Lower lobe of right lung (tissue), 2 donors: ENCODE measurements around the gene RPS27. TPM values are rescaled to one million over a fixed set of nuclear protein-coding genes. Genes with fewer than 3 reads are reported as not detected.
A peak's percentile ranks its signal among the peaks of the same experiment; 100 is the strongest.

Source experiments
- ATAC-seq, 2 donors: fragments of 200-7000 bp; cut with Tn5 transposase; one replicate each; pipeline ENCODE4 v1.9.1; 2020 to 2022; ENCODE audit warnings: mild to moderate bottlenecking in 2 of 2, moderate library complexity in 2 of 2
- DNase-seq: peaks from one replicate; pipeline ENCODE4 v3.0.0-alpha.2; 2020
- H3K27ac ChIP-seq: fragments of 200-600 bp; one replicate; pipeline ENCODE4 v1.8.0; 2022
- H3K27me3 ChIP-seq: fragments of 200-600 bp; one replicate; pipeline ENCODE4 v1.8.0; 2022; ENCODE audit warnings: low read depth
- H3K36me3 ChIP-seq: fragments of 200-600 bp; one replicate; pipeline ENCODE4 v1.8.0; 2022; ENCODE audit warnings: mild to moderate bottlenecking
- H3K4me1 ChIP-seq: fragments of 200-600 bp; one replicate; pipeline ENCODE4 v1.8.0; 2022
- H3K4me3 ChIP-seq: fragments of 200-600 bp; one replicate; pipeline ENCODE4 v1.8.0; 2022; ENCODE audit warnings: mild to moderate bottlenecking
- H3K9me3 ChIP-seq: fragments of 200-600 bp; one replicate; pipeline ENCODE4 v1.8.0; 2022
- CTCF ChIP-seq: fragments of 200-600 bp; IDR thresholded peaks from one replicate; pipeline ENCODE4 v1.8.0; 2022; ENCODE audit warnings: antibody characterized with exemption, mild to moderate bottlenecking
- intact Hi-C: fragments of 100-400 bp; cut with DNase I; formaldehyde crosslinking; loops from one replicate; pipeline ENCODE4 v1.11.0; 2022
- total RNA-seq: library from RNA; stranded (reverse); fragmentation: NEBNext Ultra II Directional; extraction: Animal tissue kit (Norgen Biotek cat#: 25700); gene quantifications from one replicate; pipeline ENCODE4 v1.2.1, GENCODE V29; 2021
- donor health status: DM: no; HTN: yes; CAD: no; lungs with severe emphysema.

Gene RPS27
- total RNA-seq, 1 donor from 2014 or later: 1,826 TPM

GRCh38 chr1:153944827-153945117, 45.8 kb upstream of the RPS27 start:
- Histone ChIP-seq H3K36me3 (peaks cover 66% of the 10 kb centered on the region), H3K9me3 (no peaks in the 10 kb centered on the region), H3K4me3 (peak overlapping the region; percentile 88), H3K4me1 (peaks cover 34% of the 10 kb centered on the region), H3K27me3 (no peaks in the 10 kb centered on the region), H3K27ac (peak overlapping the region; percentile 93)
- intact Hi-C loops: no loop called here
- TF ChIP-seq CTCF: no peak
- DNase-seq (no peak), ATAC-seq (no peak)

GRCh38 chr1:153945131-153945794, 45.3 kb upstream of the RPS27 start:
- Histone ChIP-seq H3K27me3 (no peaks in the 10 kb centered on the region), H3K4me3 (peak overlapping the region; percentile 88), H3K36me3 (peaks cover 66% of the 10 kb centered on the region), H3K9me3 (no peaks in the 10 kb centered on the region), H3K4me1 (peaks cover 34% of the 10 kb centered on the region), H3K27ac (peak overlapping the region; percentile 93)
- DNase-seq (peak; percentile 83), ATAC-seq (peak; percentile 64 to 71)
- intact Hi-C loops: no loop called here
- no peak for TF ChIP-seq CTCF

GRCh38 chr1:153945795-153946621, 44.6 kb upstream of the RPS27 start:
- Histone ChIP-seq H3K36me3 (peaks cover 66% of the 10 kb centered on the region), H3K27ac (peak overlapping the region; percentile 93), H3K9me3 (no peaks in the 10 kb centered on the region), H3K27me3 (no peaks in the 10 kb centered on the region), H3K4me3 (peak overlapping the region; percentile 88), H3K4me1 (peaks cover 34% of the 10 kb centered on the region)
- no peak for TF ChIP-seq CTCF
- intact Hi-C loops: no loop called here
- ATAC-seq (peak; percentile 89 to 92), DNase-seq (peak; percentile 95)

- Histone ChIP-seq H3K27ac (peak within 1 kb of the TSS; percentile 93), H3K9me3 (no peaks in the 10 kb centered on the region), H3K36me3 (peaks cover 66% of the 10 kb centered on the region), H3K4me3 (peak within 1 kb of the TSS; percentile 88), H3K27me3 (no peaks in the 10 kb centered on the region), H3K4me1 (peaks cover 34% of the 10 kb centered on the region)
- TF ChIP-seq CTCF: peak; percentile 92
- intact Hi-C loops: no loop called here
- peak; percentile 89 to 90 for ATAC-seq
- peak; percentile 89 for DNase-seq
These were observed 43.8 kb upstream of the RPS27 start, which contains the start of gene DENND4B for GRCh38 chr1:153946622-153947241. Gene DENND4B (minus strand): TSS chr1:153946718. CDS start chr1:153944374, 2,344 bp downstream.

GRCh38 chr1:153951183-153951582, 39.4 kb upstream of the RPS27 start:
- peaks cover 22% of the 10 kb centered on the region for H3K4me1 ChIP-seq
- no peak for TF ChIP-seq CTCF
- DNase-seq: no peak

More at GRCh38 chr1:153951183-153951582, 39.4 kb upstream of the RPS27 start:
- Histone ChIP-seq H3K27me3 (no peaks in the 10 kb centered on the region), H3K9me3 (no peaks in the 10 kb centered on the region), H3K4me3 (no peak overlapping the region), H3K27ac (no peak overlapping the region), H3K36me3 (peaks cover 77% of the 10 kb centered on the region)
- intact Hi-C loops: no loop called here
- no peak for ATAC-seq
